K562 (cell line): ENCODE results near the gene CREB3L2. TPM values are rescaled to one million over a fixed set of nuclear protein-coding genes. Genes with fewer than 3 reads are reported as not detected.

ENCODE experiments used
- DACH1 ChIP-seq: fragments of 450-650 bp; IDR thresholded peaks from 2 replicates; pipeline ENCODE4 v1.6.1; 2018; ENCODE audit not compliant: partially characterized antibody
- HIVEP1 ChIP-seq: fragments of 250-450 bp; sonication (Bioruptor Pico); IDR thresholded peaks from 2 replicates; pipeline ENCODE4 v1.4.0; 2020; ENCODE audit warnings: mild to moderate bottlenecking
- HSF4 ChIP-seq: fragments of 250-450 bp; sonication (Bioruptor Pico); IDR thresholded peaks from 2 replicates; pipeline ENCODE4 v2.1.2; 2022; ENCODE audit warnings: mild to moderate bottlenecking, moderate library complexity, borderline replicate concordance
- MNT ChIP-seq, 2 experiments: fragments of 450-650 bp; conservative IDR thresholded peaks; 2 replicates each; pipeline ENCODE4 v1.6.1; 2017; ENCODE audit warnings: mild to moderate bottlenecking in 2 of 2, moderate library complexity in 2 of 2
- NCOA2 ChIP-seq, 2 experiments: fragments of 450-650 bp; IDR thresholded peaks; 2 replicates each; pipeline ENCODE4 v1.6.1; 2018; ENCODE audit warnings: mild to moderate bottlenecking in 2 of 2, moderate library complexity in 1 of 2; ENCODE audit not compliant: partially characterized antibody in 2 of 2
- NR4A1 ChIP-seq, 2 experiments: fragments of 250-450 bp in 1 of 2; fragments of 450-650 bp in 1 of 2; sonication (Bioruptor Pico) in 1 of 2; IDR thresholded peaks; 2 replicates each; pipeline versions ENCODE4 v1.4.0 to v1.6.1; 2016 to 2020; ENCODE audit warnings: mild to moderate bottlenecking in 2 of 2, missing compliant biosample characterization in 1 of 2, missing genetic modification characterization in 1 of 2, moderate library complexity in 1 of 2
- PML ChIP-seq: IDR thresholded peaks from 2 replicates; pipeline ENCODE4 v1.6.1; 2012; ENCODE audit warnings: low read length, inconsistent platforms
- RBBP5 ChIP-seq: fragments of 200-600 bp; sonication (generic); IDR thresholded peaks from 2 replicates; pipeline ENCODE4 v1.6.1; 2012; ENCODE audit warnings: borderline replicate concordance, mild to moderate bottlenecking, low read length, control low read depth, inconsistent platforms; ENCODE audit not compliant: insufficient read depth, poor library complexity, severe bottlenecking
- RFX5 ChIP-seq: IDR thresholded peaks from 2 replicates; pipeline ENCODE4 v1.6.1; 2011; ENCODE audit warnings: low read depth, mild to moderate bottlenecking, improper control_type of control experiment, low read length
- SIN3A ChIP-seq, 2 experiments: fragments of 150-350 bp in 1 of 2; IDR thresholded peaks; 2 replicates each; pipeline ENCODE4 v1.6.1; 2011 to 2016; ENCODE audit warnings: borderline replicate concordance in 2 of 2, low read depth in 2 of 2, low read length in 2 of 2, mild to moderate bottlenecking in 2 of 2, moderate library complexity in 2 of 2; ENCODE audit not compliant: control insufficient read depth in 1 of 2
- SMARCE1 ChIP-seq: fragments of 450-650 bp; IDR thresholded peaks from 2 replicates; pipeline ENCODE4 v1.7.1; 2016; ENCODE audit warnings: mild to moderate bottlenecking
- SOX6 ChIP-seq: fragments of 450-650 bp; IDR thresholded peaks from 2 replicates; pipeline ENCODE4 v1.6.1; 2014; ENCODE audit warnings: mild to moderate bottlenecking
- TBP ChIP-seq: optimal IDR thresholded peaks from 2 replicates; pipeline ENCODE3; 2011; ENCODE audit warnings: low read depth, low read length, improper control_type of control experiment
- TOE1 ChIP-seq, 2 experiments: fragments of 450-650 bp in 1 of 2; sonication (generic) in 1 of 2; formaldehyde crosslinking in 1 of 2; IDR thresholded peaks; 2 replicates each; pipeline versions ENCODE4 v1.7.1 to v1.8.0; 2016 to 2022; ENCODE audit warnings: borderline replicate concordance in 2 of 2, mild to moderate bottlenecking in 2 of 2, antibody characterized with exemption in 1 of 2, inconsistent platforms in 1 of 2, low read depth in 1 of 2, missing genetic modification reagents in 1 of 2, moderate library complexity in 1 of 2
- TRIM28 ChIP-seq: fragments of 450-650 bp; IDR thresholded peaks from 2 replicates; pipeline ENCODE4 v1.6.1; 2017
- ZBTB26 ChIP-seq: fragments of 450-650 bp; formaldehyde crosslinking; IDR thresholded peaks from 2 replicates; pipeline ENCODE4 v1.4.0; 2022; ENCODE audit warnings: missing genetic modification characterization
- ZNF174 ChIP-seq: fragments of 250-450 bp; sonication (Bioruptor Pico); IDR thresholded peaks from 2 replicates; pipeline ENCODE4 v1.4.0; 2020; ENCODE audit warnings: mild to moderate bottlenecking
- ZNF224 ChIP-seq: sonication (generic); formaldehyde crosslinking; IDR thresholded peaks from 2 replicates; pipeline ENCODE4 v1.8.0; 2022; ENCODE audit warnings: mild to moderate bottlenecking, missing genetic modification reagents
- ZNF592 ChIP-seq: fragments of 450-650 bp; IDR thresholded peaks from 2 replicates; pipeline ENCODE4 v1.6.1; 2017; ENCODE audit warnings: antibody characterized with exemption, mild to moderate bottlenecking
- polyA plus RNA-seq, 8 experiments: library from polyadenylated mRNA; depleted of rRNA in 4 of 8; stranded (reverse) in 5 of 8; unstranded in 3 of 8; fragments of >200 nt; fragmentation: Nextera tagmentation in 2 of 8; fragmentation: Illumina TruSeq in 1 of 8; extraction: Ambion mirVana in 2 of 8; extraction: Trizol in 1 of 8; gene quantifications; 2 replicates each; pipeline versions ENCODE4 v1.2.1 to v1.2.3, GENCODE V29; 2011 to 2014; ENCODE audit warnings: inconsistent platforms in 1 of 8, missing spikeins in 1 of 8
- total RNA-seq, 7 experiments: library from RNA; depleted of rRNA in 6 of 7; stranded (reverse); fragments of >200 nt in 6 of 7; fragmentation: Illumina TruSeq in 2 of 7; extraction: Trizol in 2 of 7; gene quantifications; 2 replicates each; pipeline versions ENCODE4 v1.2.1 to v1.2.3, GENCODE V29; 2011 to 2021; ENCODE audit warnings: low replicate concordance in 1 of 7

CREB3L2 gene
- total and polyA plus RNA-seq, 9 of the 15 experiments (the other 6 are each of a cell fraction or from before 2014, with no cell fraction given), result 7.1 to 45.6 (median 15.8) TPM

- TF ChIP-seq MNT (conservative IDR thresholded peaks at IDR 0.05) (peak in 1 of 2 experiments; percentile 26; a peak in 1 of 4 replicates), NR4A1 (CRISPR knock-in tag; IDR thresholded peaks at IDR 0.05) (peak; percentile 68; the same call in 1 of the 2 replicates), NR4A1 (tag; IDR thresholded peaks at IDR 0.05) (no peak), HIVEP1 (CRISPR knock-in tag) (no peak), ZNF224 (CRISPR knock-in tag) (0 out of 2 replicates have a peak, but pooled peaks have one; percentile 51), ZNF592 (0 out of 2 replicates have a peak, but pooled peaks have one; percentile 33), DACH1 (no peak), ZNF174 (no peak), TOE1 (IDR thresholded peaks at IDR 0.05; ENCODE audit: borderline replicate concordance) (no peak; the same call in 1 of the 2 replicates), TOE1 (CRISPR knock-in tag; IDR thresholded peaks at IDR 0.05; ENCODE audit: borderline replicate concordance, low read depth) (no peak), SOX6 (peak; percentile 74; the same call in 1 of the 2 replicates), RFX5 (no peak), TRIM28 (no peak), SIN3A (IDR thresholded peaks at IDR 0.05; ENCODE audit: borderline replicate concordance in 2 of 2, control insufficient read depth in 1 of 2, low read depth in 2 of 2, low read length in 2 of 2) (no peak), ZBTB26 (CRISPR knock-in tag) (no peak), HSF4 (no peak), PML (no peak), TBP (peak; percentile 16), NCOA2 (IDR thresholded peaks at IDR 0.05; ENCODE audit: partially characterized antibody in 2 of 2) (no peak), SMARCE1 (peak; percentile 83), RBBP5 (peak; percentile 27)
These were observed 15.5 kb downstream of the CREB3L2 start (continued) for GRCh38 chr7:137986252-137987017.
